Epithelial cell of esophagus (primary cell): ENCODE results near the gene INAVA.

Source experiments
- DNase-seq: peaks from one replicate; pipeline ENCODE4 v3.0.0; 2010; ENCODE audit warnings: low read depth
- H3K4me3 ChIP-seq: 2 replicates; pipeline ENCODE4 v1.5.1; 2011; ENCODE audit warnings: mild to moderate bottlenecking, low read length, control low read depth
- TF ChIP-seq, protein P1 (sequence below): IDR thresholded peaks from 2 replicates; pipeline ENCODE4 v1.5.1; 2011; ENCODE audit warnings: low read depth, mild to moderate bottlenecking, low read length, control low read depth, inconsistent platforms; ENCODE audit not compliant: insufficient read depth; ENCODE audit errors: missing control alignments

Gene INAVA

DNA sequence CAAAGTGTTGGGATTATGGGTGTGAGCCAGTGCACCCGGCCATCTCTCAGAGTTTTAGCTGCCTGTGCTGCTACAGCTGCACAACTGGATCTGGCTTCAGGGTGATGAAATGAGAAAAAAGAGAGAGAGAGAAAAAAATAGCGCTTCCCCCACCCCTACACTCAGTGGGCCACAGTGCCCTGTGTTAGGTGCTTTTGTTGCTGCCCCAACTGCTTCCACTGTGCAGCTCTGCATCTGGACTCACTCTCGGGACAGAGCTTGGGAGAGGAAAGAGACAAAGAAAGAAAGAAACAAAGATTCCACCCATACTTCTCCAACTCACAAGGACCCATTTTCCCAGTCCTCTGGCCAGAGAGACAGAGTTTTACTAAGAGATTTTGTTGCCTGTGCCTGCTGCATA, 50.4 kb downstream of the INAVA start:
- TF ChIP-seq, protein P1, sequence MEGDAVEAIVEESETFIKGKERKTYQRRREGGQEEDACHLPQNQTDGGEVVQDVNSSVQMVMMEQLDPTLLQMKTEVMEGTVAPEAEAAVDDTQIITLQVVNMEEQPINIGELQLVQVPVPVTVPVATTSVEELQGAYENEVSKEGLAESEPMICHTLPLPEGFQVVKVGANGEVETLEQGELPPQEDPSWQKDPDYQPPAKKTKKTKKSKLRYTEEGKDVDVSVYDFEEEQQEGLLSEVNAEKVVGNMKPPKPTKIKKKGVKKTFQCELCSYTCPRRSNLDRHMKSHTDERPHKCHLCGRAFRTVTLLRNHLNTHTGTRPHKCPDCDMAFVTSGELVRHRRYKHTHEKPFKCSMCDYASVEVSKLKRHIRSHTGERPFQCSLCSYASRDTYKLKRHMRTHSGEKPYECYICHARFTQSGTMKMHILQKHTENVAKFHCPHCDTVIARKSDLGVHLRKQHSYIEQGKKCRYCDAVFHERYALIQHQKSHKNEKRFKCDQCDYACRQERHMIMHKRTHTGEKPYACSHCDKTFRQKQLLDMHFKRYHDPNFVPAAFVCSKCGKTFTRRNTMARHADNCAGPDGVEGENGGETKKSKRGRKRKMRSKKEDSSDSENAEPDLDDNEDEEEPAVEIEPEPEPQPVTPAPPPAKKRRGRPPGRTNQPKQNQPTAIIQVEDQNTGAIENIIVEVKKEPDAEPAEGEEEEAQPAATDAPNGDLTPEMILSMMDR: no peak
- H3K4me3 ChIP-seq: no peak overlapping the region
- no peak for DNase-seq

DNA sequence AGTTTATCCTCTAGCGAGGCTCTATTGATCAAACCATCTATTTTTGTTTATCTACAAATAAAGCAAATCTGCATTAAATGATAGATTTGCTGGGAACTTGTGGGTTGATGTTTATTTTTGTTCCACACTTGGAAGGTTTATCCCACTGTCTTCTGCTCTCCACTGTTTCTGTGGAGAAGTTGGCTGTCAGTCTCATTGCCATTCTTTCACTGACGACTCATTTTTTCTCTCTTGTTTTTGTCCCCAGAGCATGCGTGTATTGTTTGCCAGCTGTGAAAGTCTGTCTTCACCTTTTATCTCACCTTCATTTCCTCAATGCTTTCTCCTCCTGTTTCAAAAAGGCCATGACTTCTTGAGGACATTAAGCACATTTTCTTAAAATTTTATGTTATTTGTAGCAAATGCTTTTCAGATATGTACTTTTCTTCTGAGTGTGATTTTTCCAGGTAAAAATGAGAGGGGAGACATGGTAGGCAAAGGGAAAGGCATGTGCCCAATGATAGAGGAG, 52.4 kb downstream of the INAVA start:
- TF ChIP-seq, protein P1: no peak
- DNase-seq: no peak
- no peak overlapping the region for H3K4me3 ChIP-seq

DNA sequence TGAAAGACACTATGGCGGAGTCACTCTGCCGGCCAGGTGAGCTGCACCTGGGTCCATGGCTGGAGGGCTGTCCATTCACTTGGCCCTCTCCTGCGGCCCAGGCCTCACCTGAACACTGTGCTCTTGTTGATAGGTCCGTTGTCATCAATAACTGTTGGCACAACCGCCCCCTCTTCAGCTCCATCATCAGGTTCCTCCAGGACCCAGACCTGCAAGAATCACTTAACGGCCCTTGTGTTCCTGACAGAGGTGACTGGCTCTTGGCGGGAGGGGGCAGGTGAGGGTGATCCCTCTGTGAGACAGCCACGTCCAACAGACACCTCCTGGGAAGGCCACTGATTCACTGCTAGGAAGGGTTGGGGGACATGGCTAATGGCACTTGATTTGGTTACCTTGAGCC, 54.9 kb downstream of the INAVA start:
- TF ChIP-seq, protein P1: no peak
- DNase-seq: no peak

DNA sequence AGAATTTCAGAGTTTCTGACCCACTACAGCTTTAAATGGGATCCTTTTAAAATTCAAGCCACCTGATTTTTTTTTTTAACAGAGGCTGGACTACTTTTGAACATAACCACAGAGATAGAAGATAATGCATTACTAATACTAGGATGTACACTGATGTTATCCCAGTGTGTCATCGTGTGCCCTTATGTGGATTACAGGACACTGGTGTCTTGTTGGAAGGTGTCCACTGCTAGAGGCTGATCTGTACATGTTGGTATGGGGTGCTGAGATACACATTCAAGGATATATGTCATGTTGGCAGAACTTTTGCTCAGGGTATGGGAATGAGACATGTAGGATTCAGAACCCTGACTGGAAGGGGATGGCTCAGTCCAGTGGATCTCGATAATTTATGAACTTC, 56.3 kb downstream of the INAVA start:
- no peak overlapping the region for H3K4me3 ChIP-seq
- TF ChIP-seq, protein P1: no peak
- DNase-seq: peak; percentile 14

More for the DNA sequence above, 54.9 kb downstream of the INAVA start:
- no peak overlapping the region for H3K4me3 ChIP-seq

DNA sequence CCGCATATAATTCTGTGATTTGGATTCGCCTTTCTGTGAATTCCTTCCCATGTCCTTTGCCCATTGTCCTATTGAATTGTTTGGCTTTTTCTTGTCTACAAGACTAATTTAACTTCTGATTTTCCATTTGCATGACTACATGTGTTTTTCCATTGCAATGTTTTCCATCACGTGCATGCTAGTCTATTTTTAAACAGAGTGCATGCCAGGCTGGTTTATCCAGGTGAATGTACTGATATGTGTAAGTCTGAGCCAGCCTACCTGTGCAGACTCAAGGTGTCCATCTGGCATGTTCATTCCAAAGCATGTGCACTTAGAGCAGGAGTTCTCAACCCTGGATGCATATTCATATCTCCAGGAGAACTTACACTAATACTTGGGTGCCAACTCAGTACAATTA, 59.7 kb downstream of the INAVA start:
- DNase-seq: peak; percentile 13
- H3K4me3 ChIP-seq: no peak overlapping the region
- TF ChIP-seq, protein P1: no peak

DNA sequence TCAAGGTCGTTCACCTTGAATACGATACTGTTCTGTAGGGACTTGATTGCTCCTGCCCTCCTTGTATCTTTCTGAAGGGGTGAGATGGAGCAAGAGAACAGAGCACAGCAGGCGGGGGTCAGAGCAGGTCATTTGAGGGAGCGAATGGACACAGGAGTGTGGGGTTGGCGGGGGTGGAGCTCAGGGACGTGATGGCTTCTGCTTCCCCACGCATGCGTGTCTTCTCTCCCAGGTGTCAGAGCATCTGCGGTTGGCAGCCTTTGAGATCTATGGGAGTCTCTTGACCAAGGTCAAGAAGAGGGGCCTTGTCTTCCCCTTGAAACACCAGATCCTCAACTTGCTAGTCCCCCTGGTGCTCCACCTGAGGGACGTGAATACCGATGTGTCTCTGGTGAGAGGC, 63.9 kb downstream of the INAVA start:
- TF ChIP-seq, protein P1: no peak

DNA sequence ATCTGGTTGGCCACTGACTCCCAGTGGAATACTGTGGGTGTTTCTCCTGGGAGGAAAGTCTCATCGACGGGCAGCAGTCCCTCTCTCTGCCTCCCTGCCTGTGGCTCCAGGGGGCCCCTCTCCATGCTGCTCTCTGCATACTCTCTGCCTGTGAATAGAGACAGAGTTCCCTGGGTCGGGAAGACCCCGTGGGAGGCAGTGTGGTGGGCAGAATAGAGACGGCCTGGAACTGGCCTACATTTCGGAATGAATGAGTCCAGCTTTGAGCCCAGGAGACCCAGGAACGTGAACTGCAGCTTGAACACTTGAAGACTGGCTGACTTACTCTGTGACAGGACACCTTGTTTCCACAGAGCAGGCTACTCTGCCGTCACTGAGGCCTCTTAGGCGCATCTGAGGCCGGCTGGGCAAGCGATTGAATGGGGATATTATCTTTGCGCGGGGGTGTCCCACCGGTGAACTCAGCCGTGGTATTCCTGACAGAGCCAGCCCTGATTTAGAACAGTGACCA, 64.8 kb downstream of the INAVA start:
- DNase-seq: no peak
- TF ChIP-seq, protein P1: no peak
- no peak overlapping the region for H3K4me3 ChIP-seq

More for the DNA sequence above, 63.9 kb downstream of the INAVA start:
- H3K4me3 ChIP-seq: no peak overlapping the region
- no peak for DNase-seq
